ENCODE measurements around the gene NPIPA2.
"Not testable (repeated sequence)": the region's sequence is repeated elsewhere in the genome, so short reads cannot be mapped to it uniquely, and the experiment has no call there.

The NPIPA2 gene

GRCh38 chr16:14786180-14786579 lies 43.8 kb downstream of the NPIPA2 start:
- H3K36me3 ChIP-seq (ENCODE audit: control insufficient read depth, insufficient read depth, low read length); H3K9ac ChIP-seq (ENCODE audit: low read length); H3K4me3 ChIP-seq (ENCODE audit: low read length); H3K9me3 ChIP-seq (ENCODE audit: control insufficient read depth, low read length); H3K27me3 ChIP-seq (ENCODE audit: control insufficient read depth, insufficient read depth, low read length); H3K4me1 ChIP-seq (ENCODE audit: control insufficient read depth, insufficient read depth, low read length): not testable (repeated sequence)

- not testable (repeated sequence) for H3K9ac ChIP-seq (ENCODE audit: low read length); H3K4me3 ChIP-seq (ENCODE audit: low read length); H3K36me3 ChIP-seq (ENCODE audit: control insufficient read depth, insufficient read depth, low read length); H3K4me1 ChIP-seq (ENCODE audit: control insufficient read depth, insufficient read depth, low read length); H3K27me3 ChIP-seq (ENCODE audit: control insufficient read depth, insufficient read depth, low read length); H3K9me3 ChIP-seq (ENCODE audit: control insufficient read depth, low read length)
Measured at GRCh38 chr16:14789577-14789976, 47.2 kb downstream of the NPIPA2 start.

- H3K4me3 ChIP-seq (ENCODE audit: low read length); H3K9me3 ChIP-seq (ENCODE audit: control insufficient read depth, low read length); H3K4me1 ChIP-seq (ENCODE audit: control insufficient read depth, insufficient read depth, low read length); H3K36me3 ChIP-seq (ENCODE audit: control insufficient read depth, insufficient read depth, low read length); H3K27me3 ChIP-seq (ENCODE audit: control insufficient read depth, insufficient read depth, low read length); H3K9ac ChIP-seq (ENCODE audit: low read length): not testable (repeated sequence)
Measured at GRCh38 chr16:14790320-14790956, 48.1 kb downstream of the NPIPA2 start.

- not testable (repeated sequence) for H3K9me3 ChIP-seq (ENCODE audit: control insufficient read depth, low read length); H3K4me3 ChIP-seq (ENCODE audit: low read length); H3K9ac ChIP-seq (ENCODE audit: low read length); H3K4me1 ChIP-seq (ENCODE audit: control insufficient read depth, insufficient read depth, low read length); H3K27me3 ChIP-seq (ENCODE audit: control insufficient read depth, insufficient read depth, low read length); H3K36me3 ChIP-seq (ENCODE audit: control insufficient read depth, insufficient read depth, low read length)
Measured at GRCh38 chr16:14792914-14793313, 50.6 kb downstream of the NPIPA2 start.

GRCh38 chr16:14797558-14797957 lies 55.2 kb downstream of the NPIPA2 start:
- not testable (repeated sequence) for H3K27me3 ChIP-seq (ENCODE audit: control insufficient read depth, insufficient read depth, low read length); H3K4me1 ChIP-seq (ENCODE audit: control insufficient read depth, insufficient read depth, low read length); H3K9ac ChIP-seq (ENCODE audit: low read length); H3K4me3 ChIP-seq (ENCODE audit: low read length); H3K36me3 ChIP-seq (ENCODE audit: control insufficient read depth, insufficient read depth, low read length); H3K9me3 ChIP-seq (ENCODE audit: control insufficient read depth, low read length)

GRCh38 chr16:14803577-14803976 lies 61.2 kb downstream of the NPIPA2 start:
- H3K9ac ChIP-seq (ENCODE audit: low read length); H3K9me3 ChIP-seq (ENCODE audit: control insufficient read depth, low read length); H3K27me3 ChIP-seq (ENCODE audit: control insufficient read depth, insufficient read depth, low read length); H3K36me3 ChIP-seq (ENCODE audit: control insufficient read depth, insufficient read depth, low read length); H3K4me1 ChIP-seq (ENCODE audit: control insufficient read depth, insufficient read depth, low read length); H3K4me3 ChIP-seq (ENCODE audit: low read length): not testable (repeated sequence)

GRCh38 chr16:14807184-14807678 lies 64.9 kb downstream of the NPIPA2 start:
- not testable (repeated sequence) for H3K36me3 ChIP-seq (ENCODE audit: control insufficient read depth, insufficient read depth, low read length); H3K4me3 ChIP-seq (ENCODE audit: low read length); H3K27me3 ChIP-seq (ENCODE audit: control insufficient read depth, insufficient read depth, low read length); H3K4me1 ChIP-seq (ENCODE audit: control insufficient read depth, insufficient read depth, low read length); H3K9me3 ChIP-seq (ENCODE audit: control insufficient read depth, low read length); H3K9ac ChIP-seq (ENCODE audit: low read length)

GRCh38 chr16:14813890-14814289 lies 71.6 kb downstream of the NPIPA2 start:
- not testable (repeated sequence) for H3K9me3 ChIP-seq (ENCODE audit: control insufficient read depth, low read length); H3K9ac ChIP-seq (ENCODE audit: low read length); H3K36me3 ChIP-seq (ENCODE audit: control insufficient read depth, insufficient read depth, low read length); H3K4me1 ChIP-seq (ENCODE audit: control insufficient read depth, insufficient read depth, low read length); H3K4me3 ChIP-seq (ENCODE audit: low read length); H3K27me3 ChIP-seq (ENCODE audit: control insufficient read depth, insufficient read depth, low read length)

All from mucosa of stomach (tissue), 1 donor.